Measurements from ENCODE around the gene CHAT. TPM values are rescaled to one million over a fixed set of nuclear protein-coding genes. Genes with fewer than 3 reads are reported as not detected.

CHAT gene
- total RNA-seq, 1 experiment from 2014 or later: not detected

- no peaks in the 10 kb centered on the region for H3K36me3 Mint-ChIP-seq (ENCODE audit: insufficient read depth, unreplicated experiment)
- no peak overlapping the region for H3K27ac Mint-ChIP-seq (ENCODE audit: low read depth, unreplicated experiment)
- no peak for DNase-seq (ENCODE audit: unreplicated experiment)
- no peaks in the 10 kb centered on the region for H3K9me3 Mint-ChIP-seq (ENCODE audit: unreplicated experiment)
- ChIA-PET CTCF (interaction anchor here (0.6 kb wide), 1 partner anchor 1280 kb away, joined by 4 read pairs; no protein-coding TSS in a partner anchor), POLR2A (interaction anchor here (0.7 to 0.8 kb wide), 2 partner anchors 20 to 1511 kb away, joined by 3 read pairs; no protein-coding TSS in a partner anchor)
- intact Hi-C loops (cut with micrococcal nuclease): no loop called here
- TF ChIP-seq CTCF (IDR thresholded peaks at IDR 0.05; ENCODE audit: unreplicated experiment): no peak
- no peak overlapping the region for H3K4me3 Mint-ChIP-seq (ENCODE audit: unreplicated experiment)
- H3K4me1 Mint-ChIP-seq (ENCODE audit: insufficient read depth, unreplicated experiment): no peaks in the 10 kb centered on the region
- no TSS peak for BruUV-seq (replicated peaks)
- H3K27me3 Mint-ChIP-seq (ENCODE audit: insufficient read depth, unreplicated experiment): peaks cover 33% of the 10 kb centered on the region
These were observed 30.3 kb downstream of the CHAT start for GRCh38 chr10:49644035-49644646.

- ChIA-PET CTCF (interaction anchor here (0.5 kb wide), 1 partner anchor 77 kb away, joined by 3 read pairs; no protein-coding TSS in a partner anchor), POLR2A (no interaction called here)
- no peaks in the 10 kb centered on the region for H3K9me3 Mint-ChIP-seq (ENCODE audit: unreplicated experiment)
- no peak for DNase-seq (ENCODE audit: unreplicated experiment)
- H3K4me3 Mint-ChIP-seq (ENCODE audit: unreplicated experiment): no peak overlapping the region
- peaks cover 21% of the 10 kb centered on the region for H3K27me3 Mint-ChIP-seq (ENCODE audit: insufficient read depth, unreplicated experiment)
- H3K36me3 Mint-ChIP-seq (ENCODE audit: insufficient read depth, unreplicated experiment): no peaks in the 10 kb centered on the region
- BruUV-seq (replicated peaks): no TSS peak
- H3K4me1 Mint-ChIP-seq (ENCODE audit: insufficient read depth, unreplicated experiment): no peaks in the 10 kb centered on the region
- no peak for TF ChIP-seq CTCF (IDR thresholded peaks at IDR 0.05; ENCODE audit: unreplicated experiment)
- no peak overlapping the region for H3K27ac Mint-ChIP-seq (ENCODE audit: low read depth, unreplicated experiment)
- intact Hi-C loops (cut with micrococcal nuclease): no loop called here
These were observed 31.6 kb downstream of the CHAT start for GRCh38 chr10:49645417-49645816.

- H3K27me3 Mint-ChIP-seq (ENCODE audit: insufficient read depth, unreplicated experiment): peaks cover 17% of the 10 kb centered on the region
- no peaks in the 10 kb centered on the region for H3K36me3 Mint-ChIP-seq (ENCODE audit: insufficient read depth, unreplicated experiment)
- H3K4me1 Mint-ChIP-seq (ENCODE audit: insufficient read depth, unreplicated experiment): no peaks in the 10 kb centered on the region
- CTCF ChIA-PET: interaction anchor here (0.5 to 0.6 kb wide), 2 partner anchors 76 to 174 kb away, joined by 3 read pairs; no protein-coding TSS in a partner anchor
- H3K4me3 Mint-ChIP-seq (ENCODE audit: unreplicated experiment): no peak overlapping the region
- DNase-seq (ENCODE audit: unreplicated experiment): no peak
- POLR2A ChIA-PET: no interaction called here
- TF ChIP-seq CTCF (IDR thresholded peaks at IDR 0.05; ENCODE audit: unreplicated experiment): no peak
- no peak overlapping the region for H3K27ac Mint-ChIP-seq (ENCODE audit: low read depth, unreplicated experiment)
- no peaks in the 10 kb centered on the region for H3K9me3 Mint-ChIP-seq (ENCODE audit: unreplicated experiment)
- no TSS peak for BruUV-seq (replicated peaks)
- intact Hi-C loops (cut with micrococcal nuclease): no loop called here
These were observed 32.3 kb downstream of the CHAT start for GRCh38 chr10:49645871-49646870.

- intact Hi-C loops (cut with micrococcal nuclease): no loop called here
- H3K27ac Mint-ChIP-seq (ENCODE audit: low read depth, unreplicated experiment): no peak overlapping the region
- peaks cover 17% of the 10 kb centered on the region for H3K27me3 Mint-ChIP-seq (ENCODE audit: insufficient read depth, unreplicated experiment)
- H3K4me3 Mint-ChIP-seq (ENCODE audit: unreplicated experiment): no peak overlapping the region
- H3K36me3 Mint-ChIP-seq (ENCODE audit: insufficient read depth, unreplicated experiment): no peaks in the 10 kb centered on the region
- ChIA-PET CTCF (no interaction called here), POLR2A (no interaction called here)
- H3K4me1 Mint-ChIP-seq (ENCODE audit: insufficient read depth, unreplicated experiment): no peaks in the 10 kb centered on the region
- no peaks in the 10 kb centered on the region for H3K9me3 Mint-ChIP-seq (ENCODE audit: unreplicated experiment)
- no peak for DNase-seq (ENCODE audit: unreplicated experiment)
- TF ChIP-seq CTCF (IDR thresholded peaks at IDR 0.05; ENCODE audit: unreplicated experiment): no peak
- BruUV-seq (replicated peaks): no TSS peak
These were observed 33.7 kb downstream of the CHAT start for GRCh38 chr10:49647554-49647953.

Measured in MCF 10A (cell line).